Activated T-cell treated with anti-CD3 and anti-CD28 coated beads for 24 hours (primary cell): Measurements from ENCODE around the gene SIM2.

Source experiments
- DNase-seq: peaks from one replicate; pipeline ENCODE4 v3.0.0-alpha.2; 2020; ENCODE audit warnings: low read depth

Gene SIM2

GRCh38 chr21:36700971-36701755, 2.2 kb downstream of the SIM2 start:
- DNase-seq = no peak

GRCh38 chr21:36701756-36702621, 3.1 kb downstream of the SIM2 start:
- no peak for DNase-seq

- DNase-seq = no peak
Measured at GRCh38 chr21:36702622-36702968, 3.7 kb downstream of the SIM2 start.

GRCh38 chr21:36703123-36703522, 4.2 kb downstream of the SIM2 start:
- no peak for DNase-seq

GRCh38 chr21:36703626-36704280, 4.8 kb downstream of the SIM2 start:
- no peak for DNase-seq

- no peak for DNase-seq
Measured at GRCh38 chr21:36704281-36704957, 5.5 kb downstream of the SIM2 start.

- DNase-seq = no peak
Measured at GRCh38 chr21:36704958-36705678, 6.2 kb downstream of the SIM2 start.

- no peak for DNase-seq
Measured at GRCh38 chr21:36705679-36706481, 7.0 kb downstream of the SIM2 start.

GRCh38 chr21:36706482-36706852, 7.6 kb downstream of the SIM2 start:
- DNase-seq = no peak

GRCh38 chr21:36706951-36707762, 8.2 kb downstream of the SIM2 start:
- DNase-seq = no peak

- DNase-seq = no peak
Measured at GRCh38 chr21:36707763-36708285, 8.9 kb downstream of the SIM2 start.

GRCh38 chr21:36708286-36709029, 9.5 kb downstream of the SIM2 start:
- no peak for DNase-seq

- DNase-seq = no peak
Measured at GRCh38 chr21:36709030-36709867, 10.3 kb downstream of the SIM2 start.

- DNase-seq = no peak
Measured at GRCh38 chr21:36709868-36710728, 11.2 kb downstream of the SIM2 start.

- no peak for DNase-seq
Measured at GRCh38 chr21:36710729-36711048, 11.8 kb downstream of the SIM2 start.

- DNase-seq = no peak
Measured at GRCh38 chr21:36713746-36714145, 14.8 kb downstream of the SIM2 start.

- DNase-seq = no peak
Measured at GRCh38 chr21:36716387-36716786, 17.5 kb downstream of the SIM2 start.
